GM19043 (cell line): ENCODE data around the gene KRTAP26-1.

Source experiments
- ATAC-seq: cut with Tn5 transposase; IDR thresholded peaks from one replicate; pipeline ENCODE4 v1.9.1; 2021; ENCODE audit warnings: low read depth; ENCODE audit not compliant: unreplicated experiment

The KRTAP26-1 gene

GRCh38 chr21:30271611-30272010, 48.5 kb downstream of the KRTAP26-1 start:
- ATAC-seq, result no peak

GRCh38 chr21:30271156-30271555, 49.0 kb downstream of the KRTAP26-1 start:
- no peak for ATAC-seq

- no peak for ATAC-seq
These were observed 50.1 kb downstream of the KRTAP26-1 start for GRCh38 chr21:30269803-30270530.
